Mesothelial cell of epicardium (in vitro differentiated cells): ENCODE measurements around the gene INPP4B. TPM values are rescaled to one million over a fixed set of nuclear protein-coding genes. Genes with fewer than 3 reads are reported as not detected.

Experiments used
- DNase-seq, 2 experiments: peaks; one replicate each; pipeline ENCODE4 v3.0.0; 2021; ENCODE audit warnings: low spot score in 2 of 2; ENCODE audit not compliant: unreplicated experiment in 2 of 2
- H3K27ac Mint-ChIP-seq: 2 replicates; pipeline ENCODE4 v1.8.0; 2021; ENCODE audit warnings: mixed read lengths
- H3K27me3 Mint-ChIP-seq: 2 replicates; pipeline ENCODE4 v1.8.0; 2021; ENCODE audit warnings: low read depth, mixed read lengths
- H3K36me3 Mint-ChIP-seq: 2 replicates; pipeline ENCODE4 v1.8.0; 2021; ENCODE audit warnings: mixed read lengths
- H3K4me1 Mint-ChIP-seq: 2 replicates; pipeline ENCODE4 v1.8.0; 2021; ENCODE audit warnings: mixed read lengths
- H3K4me3 Mint-ChIP-seq: 2 replicates; pipeline ENCODE4 v1.8.0; 2021; ENCODE audit warnings: mild to moderate bottlenecking, moderate library complexity, mixed read lengths
- H3K9me3 Mint-ChIP-seq: 2 replicates; pipeline ENCODE4 v1.8.0; 2021; ENCODE audit warnings: mixed read lengths
- CTCF ChIP-seq: fragments of 200-600 bp; sonication (generic); IDR thresholded peaks from one replicate; pipeline ENCODE4 v1.5.0; 2021; ENCODE audit warnings: antibody characterized with exemption; ENCODE audit not compliant: unreplicated experiment
- total RNA-seq: library from RNA; stranded (reverse); gene quantifications from 3 replicates; pipeline ENCODE4 v1.2.1, GENCODE V29; 2021

INPP4B gene
- total RNA-seq, 1 donor from 2014 or later: 35.4 TPM

GRCh38 chr4:142341268-142341667 is 504.8 kb downstream of the INPP4B start:
- no peak overlapping the region for H3K27ac Mint-ChIP-seq

GRCh38 chr4:142339053-142339452 is 507.0 kb downstream of the INPP4B start:
- no peaks in the 10 kb centered on the region for H3K27me3 Mint-ChIP-seq
- H3K9me3 Mint-ChIP-seq: peaks cover 10% of the 10 kb centered on the region
- H3K4me1 Mint-ChIP-seq: peaks cover 10% of the 10 kb centered on the region
- TF ChIP-seq CTCF: no peak
- no peak overlapping the region for H3K4me3 Mint-ChIP-seq
- H3K27ac Mint-ChIP-seq: no peak overlapping the region
- peaks cover 6% of the 10 kb centered on the region for H3K36me3 Mint-ChIP-seq
- DNase-seq: no peak

More at GRCh38 chr4:142341268-142341667, 504.8 kb downstream of the INPP4B start:
- peaks cover 1% of the 10 kb centered on the region for H3K36me3 Mint-ChIP-seq
- H3K4me1 Mint-ChIP-seq: peaks cover 21% of the 10 kb centered on the region
- no peak for TF ChIP-seq CTCF
- peaks cover 4% of the 10 kb centered on the region for H3K9me3 Mint-ChIP-seq
- no peak overlapping the region for H3K4me3 Mint-ChIP-seq
- no peaks in the 10 kb centered on the region for H3K27me3 Mint-ChIP-seq
- no peak for DNase-seq

- Mint-ChIP-seq H3K9me3 (peaks cover 8% of the 10 kb centered on the region), H3K27ac (no peak overlapping the region)
- no peak for TF ChIP-seq CTCF
Observed at GRCh38 chr4:142336251-142336934, 509.7 kb downstream of the INPP4B start.

GRCh38 chr4:142334931-142335330 is 511.2 kb downstream of the INPP4B start:
- Mint-ChIP-seq H3K4me3 (no peak overlapping the region), H3K4me1 (peaks cover 26% of the 10 kb centered on the region), H3K27ac (no peak overlapping the region)

More at GRCh38 chr4:142336251-142336934, 509.7 kb downstream of the INPP4B start:
- no peak for DNase-seq
- Mint-ChIP-seq H3K4me3 (no peak overlapping the region), H3K36me3 (peaks cover 6% of the 10 kb centered on the region), H3K4me1 (peaks cover 11% of the 10 kb centered on the region), H3K27me3 (no peaks in the 10 kb centered on the region)

GRCh38 chr4:142331646-142332045 is 514.5 kb downstream of the INPP4B start:
- Mint-ChIP-seq H3K36me3 (peaks cover 5% of the 10 kb centered on the region), H3K4me1 (peaks cover 32% of the 10 kb centered on the region), H3K9me3 (peaks cover 6% of the 10 kb centered on the region), H3K27me3 (no peaks in the 10 kb centered on the region), H3K27ac (no peak overlapping the region), H3K4me3 (no peak overlapping the region)
- no peak for TF ChIP-seq CTCF
- no peak for DNase-seq

More at GRCh38 chr4:142334931-142335330, 511.2 kb downstream of the INPP4B start:
- no peak for TF ChIP-seq CTCF
- H3K9me3 Mint-ChIP-seq: peaks cover 6% of the 10 kb centered on the region
- no peak for DNase-seq
- peaks cover 6% of the 10 kb centered on the region for H3K36me3 Mint-ChIP-seq
- H3K27me3 Mint-ChIP-seq: no peaks in the 10 kb centered on the region
